Measurements from ENCODE around the gene DERA. TPM values are rescaled to one million over a fixed set of nuclear protein-coding genes. Genes with fewer than 3 reads are reported as not detected.

The DERA gene
- total and polyA plus RNA-seq, 8 donors: 10.5 to 22.4 (median 16.3) TPM

- Histone ChIP-seq H3K36me3 (no peaks in the 10 kb centered on the region), H3K4me3 (no peak overlapping the region), H3K4me1 (no peaks in the 10 kb centered on the region), H3K27me3 (no peaks in the 10 kb centered on the region), H3K9me3 (no peaks in the 10 kb centered on the region), H3K27ac (no peak overlapping the region)
- no peak for ATAC-seq
- no peak for DNase-seq
- WGBS, 2 donors: 85 to 92% methylated on average over 2 of the region's 2 CpGs
- TF ChIP-seq, protein P1, sequence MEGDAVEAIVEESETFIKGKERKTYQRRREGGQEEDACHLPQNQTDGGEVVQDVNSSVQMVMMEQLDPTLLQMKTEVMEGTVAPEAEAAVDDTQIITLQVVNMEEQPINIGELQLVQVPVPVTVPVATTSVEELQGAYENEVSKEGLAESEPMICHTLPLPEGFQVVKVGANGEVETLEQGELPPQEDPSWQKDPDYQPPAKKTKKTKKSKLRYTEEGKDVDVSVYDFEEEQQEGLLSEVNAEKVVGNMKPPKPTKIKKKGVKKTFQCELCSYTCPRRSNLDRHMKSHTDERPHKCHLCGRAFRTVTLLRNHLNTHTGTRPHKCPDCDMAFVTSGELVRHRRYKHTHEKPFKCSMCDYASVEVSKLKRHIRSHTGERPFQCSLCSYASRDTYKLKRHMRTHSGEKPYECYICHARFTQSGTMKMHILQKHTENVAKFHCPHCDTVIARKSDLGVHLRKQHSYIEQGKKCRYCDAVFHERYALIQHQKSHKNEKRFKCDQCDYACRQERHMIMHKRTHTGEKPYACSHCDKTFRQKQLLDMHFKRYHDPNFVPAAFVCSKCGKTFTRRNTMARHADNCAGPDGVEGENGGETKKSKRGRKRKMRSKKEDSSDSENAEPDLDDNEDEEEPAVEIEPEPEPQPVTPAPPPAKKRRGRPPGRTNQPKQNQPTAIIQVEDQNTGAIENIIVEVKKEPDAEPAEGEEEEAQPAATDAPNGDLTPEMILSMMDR (IDR thresholded peaks at IDR 0.05): no peak
- intact Hi-C loops (cut with DNase I): no loop called here
- FAIRE-seq: no peak
Measured at GRCh38 chr12:16072678-16073077, 161.5 kb downstream of the DERA start.

GRCh38 chr12:16074894-16075293 is 163.8 kb downstream of the DERA start:
- H3K27me3 ChIP-seq: no peaks in the 10 kb centered on the region
- TF ChIP-seq, protein P1 (IDR thresholded peaks at IDR 0.05): no peak
- no peaks in the 10 kb centered on the region for H3K36me3 ChIP-seq
- no peak overlapping the region for H3K27ac ChIP-seq
- FAIRE-seq (no peak), DNase-seq (no peak), ATAC-seq (no peak)
- intact Hi-C loops (cut with DNase I): no loop called here
- H3K4me3 ChIP-seq: no peak overlapping the region
- 73 to 90% methylated on average over 2 of the region's 2 CpGs for WGBS, 2 donors
- no peaks in the 10 kb centered on the region for H3K4me1 ChIP-seq
- H3K9me3 ChIP-seq: no peaks in the 10 kb centered on the region

- Histone ChIP-seq H3K4me1 (no peaks in the 10 kb centered on the region), H3K36me3 (no peaks in the 10 kb centered on the region), H3K9me3 (no peaks in the 10 kb centered on the region), H3K27me3 (no peaks in the 10 kb centered on the region), H3K4me3 (no peak overlapping the region), H3K27ac (no peak overlapping the region)
- TF ChIP-seq, protein P1 (IDR thresholded peaks at IDR 0.05): no peak
- intact Hi-C loops (cut with DNase I): no loop called here
- WGBS, 2 donors: 52 to 60% methylated on average over 1 of the region's 1 CpG
- ATAC-seq (no peak), DNase-seq (no peak), FAIRE-seq (no peak)
Measured at GRCh38 chr12:16075887-16076286, 164.8 kb downstream of the DERA start.

DNA sequence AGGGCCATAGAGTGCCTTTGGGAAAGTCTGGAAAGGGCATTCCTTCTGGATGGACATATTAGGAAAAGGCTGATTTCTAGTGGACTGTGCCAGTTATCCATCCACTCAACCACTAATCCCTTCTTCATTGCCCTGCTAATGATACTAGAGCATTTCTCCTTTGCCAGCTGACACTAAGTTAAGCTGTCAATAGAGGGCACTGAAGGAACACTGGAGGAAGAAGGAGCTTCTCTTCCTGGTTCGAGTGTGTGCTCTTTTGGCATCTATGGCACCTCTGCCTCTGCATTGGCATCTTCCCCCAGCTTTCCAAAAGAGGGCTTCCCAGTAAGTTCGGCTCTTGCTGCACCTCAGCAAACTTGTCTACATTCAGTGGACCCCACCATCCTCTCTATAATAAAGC is 165.4 kb downstream of the DERA start:
- no peak for FAIRE-seq
- ATAC-seq: peak; percentile 74 to 90 (median 84)
- Histone ChIP-seq H3K36me3 (no peaks in the 10 kb centered on the region), H3K9me3 (no peaks in the 10 kb centered on the region), H3K4me1 (no peaks in the 10 kb centered on the region), H3K27ac (no peak overlapping the region), H3K4me3 (no peak overlapping the region), H3K27me3 (no peaks in the 10 kb centered on the region)
- intact Hi-C loops (cut with DNase I): no loop called here
- peak in 1 of 6 donors; percentile 12 for DNase-seq
- TF ChIP-seq, protein P1 (IDR thresholded peaks at IDR 0.05): no peak
- 30 to 31% methylated on average over 2 of the region's 2 CpGs for WGBS, 2 donors

DNA sequence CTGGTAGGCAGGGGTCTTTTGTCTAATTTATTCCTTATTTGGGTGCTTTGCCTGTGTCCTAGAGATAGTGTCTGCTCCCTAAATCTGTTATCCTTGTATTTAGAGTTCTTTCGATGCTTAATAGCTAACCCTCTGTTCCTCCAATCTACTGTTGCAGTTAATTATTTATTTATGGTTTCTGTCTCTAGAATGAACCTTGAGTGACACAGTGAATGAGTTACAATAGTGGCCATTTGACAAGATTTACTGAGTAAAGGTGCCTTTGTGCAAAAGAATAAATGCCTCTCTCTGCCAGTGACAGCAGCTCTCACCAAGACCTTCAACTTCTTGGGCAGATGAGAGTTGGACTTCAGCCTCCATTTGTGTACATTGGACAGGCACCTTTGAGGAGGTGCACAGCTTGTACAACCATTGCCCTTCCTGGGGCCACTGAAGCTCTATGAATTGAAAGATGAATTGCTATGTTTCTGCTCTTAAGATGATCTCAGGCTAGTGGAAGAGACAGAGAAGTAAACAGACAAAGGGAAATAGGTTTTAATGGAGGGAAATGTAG is 165.9 kb downstream of the DERA start:
- TF ChIP-seq, protein P1 (IDR thresholded peaks at IDR 0.05): no peak
- FAIRE-seq (no peak), DNase-seq (no peak), ATAC-seq (peak in 3 of 4 donors; percentile 23 to 68 (median 49))
- H3K4me1 ChIP-seq: no peaks in the 10 kb centered on the region
- no peaks in the 10 kb centered on the region for H3K36me3 ChIP-seq
- intact Hi-C loops (cut with DNase I): no loop called here
- no peaks in the 10 kb centered on the region for H3K27me3 ChIP-seq
- H3K27ac ChIP-seq: no peak overlapping the region
- no peaks in the 10 kb centered on the region for H3K9me3 ChIP-seq
- WGBS, 2 donors: 25 to 34% methylated on average over 1 of the region's 1 CpG
- no peak overlapping the region for H3K4me3 ChIP-seq

Measured in pancreas (tissue), 10 donors.